Urothelium cell line (cell line): ENCODE results near the gene RBM19.

Experiments used
- DNase-seq: peaks from one replicate; pipeline ENCODE4 v3.0.0; 2011; ENCODE audit warnings: low spot score, mixed read lengths
- FAIRE-seq: peaks from 2 replicates; lab custom pipeline; 2011; peaks lifted over from hg19 to GRCh38; lab: Jason Lieb, UNC

RBM19 gene

DNA sequence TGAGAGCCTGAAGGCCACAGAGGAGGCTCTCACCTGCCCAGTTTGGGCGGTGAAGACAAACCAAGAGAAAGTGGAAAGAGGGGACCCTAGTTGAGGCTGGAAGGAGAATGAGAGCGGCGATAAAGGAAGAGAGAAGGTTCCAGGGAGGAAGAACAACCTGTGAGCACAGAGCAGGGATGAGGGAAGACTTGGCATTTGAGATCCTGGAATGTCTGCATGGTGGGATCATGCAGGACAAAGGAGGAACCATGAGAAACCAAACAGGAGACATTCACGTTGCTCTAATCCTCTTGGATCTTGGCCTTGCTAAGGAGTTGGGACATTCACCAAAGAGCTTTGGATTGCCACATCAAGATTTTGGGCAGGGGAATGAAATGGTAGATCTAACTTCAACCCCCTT, 22.9 kb upstream of the RBM19 start:
- no peak for FAIRE-seq

GRCh38 chr12:113988064-113988451, 21.9 kb upstream of the RBM19 start:
- FAIRE-seq (no peak), DNase-seq (no peak)

More for the DNA sequence above, 22.9 kb upstream of the RBM19 start:
- no peak for DNase-seq

GRCh38 chr12:113987261-113988063, 21.3 kb upstream of the RBM19 start:
- no peak for DNase-seq
- FAIRE-seq = no peak

DNA sequence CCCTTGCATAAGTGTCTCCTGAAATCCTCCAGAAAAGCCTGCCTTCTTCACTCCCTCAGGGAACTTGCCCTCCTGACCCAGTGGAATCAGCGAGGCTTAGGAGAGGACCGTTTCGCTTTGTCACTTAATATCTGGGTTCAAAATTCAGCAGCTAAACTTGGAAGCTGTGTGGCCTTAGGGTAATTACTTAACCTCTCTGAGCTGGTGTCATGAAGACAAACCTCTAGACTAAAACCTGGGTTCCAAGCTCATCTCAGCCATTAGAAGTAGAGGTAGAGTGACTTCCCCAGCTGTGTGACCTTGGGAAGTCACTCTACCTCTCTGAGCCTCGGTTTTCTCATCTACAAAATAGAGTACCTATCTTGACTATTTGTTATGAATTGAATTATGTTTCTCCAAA, 18.3 kb upstream of the RBM19 start:
- no peak for DNase-seq
- FAIRE-seq = no peak

DNA sequence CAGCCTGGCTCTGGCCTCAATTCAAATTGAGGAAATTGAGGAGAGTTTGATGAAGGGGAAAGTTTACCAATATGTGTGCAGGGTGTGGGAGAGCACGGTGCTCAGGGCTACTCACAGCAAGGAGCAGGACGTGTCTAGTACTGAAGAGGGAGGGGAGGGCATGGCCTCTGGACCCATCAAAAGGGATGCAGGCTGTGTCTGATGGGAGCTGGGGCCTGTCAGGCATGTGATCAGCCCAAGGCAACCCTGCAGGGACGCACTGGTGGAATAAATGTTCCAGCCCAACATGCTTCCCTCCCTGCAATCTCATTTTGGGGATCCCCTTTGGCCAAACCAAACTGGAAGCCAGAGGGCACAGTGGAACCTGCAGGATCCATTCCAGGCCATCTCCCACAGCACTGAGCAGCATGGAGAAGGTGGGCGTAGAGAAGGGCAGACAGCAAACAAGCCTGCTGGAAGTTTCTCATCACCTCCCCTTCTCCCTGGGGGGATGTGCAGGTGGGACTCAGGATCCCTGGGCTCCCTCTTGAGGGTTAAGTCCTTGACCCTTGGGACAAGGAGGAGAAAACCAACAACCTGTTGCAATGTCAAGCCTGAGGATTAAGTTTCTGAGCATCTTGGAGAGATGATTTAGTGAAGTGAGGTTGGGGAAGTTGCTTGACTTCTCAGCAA, 17.8 kb upstream of the RBM19 start:
- FAIRE-seq (no peak), DNase-seq (no peak)

DNA sequence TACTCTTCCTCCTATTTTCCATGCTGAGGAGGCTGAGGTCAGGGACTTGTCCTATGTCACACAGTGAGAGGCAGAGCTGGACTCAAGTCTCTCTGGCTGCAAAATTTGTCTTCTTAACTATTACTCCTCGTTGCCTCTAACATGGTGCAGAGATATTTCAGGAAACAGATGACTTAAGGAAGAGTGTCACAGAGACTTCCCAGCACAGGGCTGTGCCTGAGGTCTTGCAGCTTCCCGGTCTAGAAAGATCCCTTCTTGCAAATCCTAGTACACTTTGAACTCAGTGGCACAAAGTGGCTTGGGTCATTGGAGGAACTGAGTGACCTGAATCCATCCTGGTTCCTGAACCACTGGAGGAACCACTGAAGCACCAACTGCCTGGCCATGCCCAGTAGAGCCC, 17.1 kb upstream of the RBM19 start:
- DNase-seq (no peak), FAIRE-seq (no peak)

DNA sequence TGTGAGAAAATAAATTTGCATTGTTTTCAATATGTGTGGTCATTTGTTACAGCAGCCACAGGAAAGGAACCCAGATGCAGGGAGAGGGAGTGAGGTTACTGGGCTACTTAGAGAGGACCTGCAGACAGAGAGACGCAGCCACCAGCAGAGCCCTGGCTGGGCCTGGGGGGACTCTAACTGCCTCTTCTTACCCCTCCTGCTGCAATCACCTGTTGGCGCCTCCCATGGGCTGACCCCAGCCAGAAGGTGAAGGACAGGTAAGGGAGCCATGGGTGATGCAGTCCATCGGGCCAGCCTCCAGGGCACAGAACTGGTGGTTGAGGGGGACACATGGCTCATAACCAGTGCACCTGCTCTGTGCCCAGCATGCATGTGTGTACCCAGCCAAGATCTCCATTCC, 15.8 kb upstream of the RBM19 start:
- DNase-seq (no peak), FAIRE-seq (no peak)

DNA sequence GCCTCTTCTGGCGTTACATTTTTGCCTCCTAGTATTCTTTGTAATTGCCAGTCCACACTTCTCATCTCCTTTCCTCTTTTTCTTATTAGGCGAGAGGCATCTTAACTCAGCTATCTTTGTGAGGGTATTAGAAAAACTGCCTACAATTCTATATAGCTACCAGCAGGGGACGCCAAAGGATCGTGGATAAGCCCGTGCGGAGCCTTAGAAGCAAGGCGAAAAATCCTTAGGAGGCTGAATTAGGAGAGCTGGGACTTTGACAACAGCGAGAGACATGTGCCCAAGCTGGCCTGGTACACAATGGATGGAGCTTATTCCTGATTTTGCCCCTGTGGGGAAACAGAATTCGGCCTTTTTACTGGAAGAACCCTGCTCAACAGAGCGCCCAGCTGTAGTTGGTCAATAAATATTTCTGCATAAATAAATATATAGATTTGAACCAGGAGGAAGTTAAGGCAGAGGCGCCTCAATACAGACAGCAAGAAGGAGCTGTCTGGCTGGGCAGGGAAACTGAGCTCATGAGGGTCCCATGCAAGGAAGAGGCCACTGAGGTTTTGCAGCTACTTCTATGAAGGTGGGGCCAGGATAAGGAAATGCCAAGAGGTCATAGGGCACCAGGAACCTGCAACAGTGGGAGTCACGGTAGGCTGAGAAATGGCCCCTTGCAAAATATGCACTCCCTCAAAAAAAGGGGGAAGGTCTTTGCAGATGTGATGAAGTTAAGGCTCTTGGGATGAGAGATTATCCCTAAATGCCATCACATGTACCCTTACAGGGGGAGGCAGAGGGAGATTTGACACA, 14.6 kb upstream of the RBM19 start:
- DNase-seq = peak; percentile 61
- no peak for FAIRE-seq

DNA sequence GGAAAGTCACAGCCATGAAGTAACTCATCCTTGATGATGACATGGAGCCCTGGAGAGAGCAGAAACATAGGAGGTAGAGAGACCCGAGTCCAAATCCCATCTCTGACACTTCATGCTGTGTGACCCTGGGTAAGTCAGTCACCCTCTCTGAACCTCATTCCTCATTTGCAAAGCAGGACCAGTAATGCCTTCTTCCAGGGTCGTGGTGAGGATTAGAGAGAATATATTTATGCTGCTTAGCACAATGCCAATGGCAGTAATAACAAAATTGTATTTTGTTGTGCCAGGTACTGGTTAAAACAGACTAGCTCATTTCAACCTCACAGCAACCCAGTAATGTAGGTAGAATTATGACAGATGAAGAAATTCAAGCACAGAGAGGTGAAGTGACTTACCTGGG, 13.9 kb upstream of the RBM19 start:
- no peak for FAIRE-seq

GRCh38 chr12:113978080-113978479, 12.0 kb upstream of the RBM19 start:
- DNase-seq (no peak), FAIRE-seq (no peak)

More for the DNA sequence above, 13.9 kb upstream of the RBM19 start:
- no peak for DNase-seq

DNA sequence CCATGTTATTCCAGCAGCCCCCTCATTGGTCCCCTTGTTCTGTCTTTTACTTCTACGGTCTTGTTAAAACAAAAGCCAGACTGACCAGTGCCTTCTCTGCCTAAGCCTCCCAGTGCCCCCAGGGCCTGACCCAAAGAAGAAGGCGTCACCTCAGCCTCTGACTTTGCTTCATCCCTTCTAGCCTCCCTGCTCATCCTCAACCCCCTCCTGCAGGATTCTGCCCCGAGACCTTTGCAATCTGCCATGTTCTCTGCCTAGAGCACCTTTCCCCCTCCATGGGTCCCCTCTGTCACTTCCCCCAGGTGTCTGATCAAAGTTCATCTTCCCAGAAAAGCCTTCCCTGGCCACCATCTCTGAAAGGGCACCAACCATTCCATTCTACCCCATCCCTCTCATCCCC, 7.9 kb upstream of the RBM19 start:
- no peak for FAIRE-seq

GRCh38 chr12:113973109-113973904, 7.2 kb upstream of the RBM19 start:
- DNase-seq (no peak), FAIRE-seq (no peak)

More for the DNA sequence above, 7.9 kb upstream of the RBM19 start:
- no peak for DNase-seq

DNA sequence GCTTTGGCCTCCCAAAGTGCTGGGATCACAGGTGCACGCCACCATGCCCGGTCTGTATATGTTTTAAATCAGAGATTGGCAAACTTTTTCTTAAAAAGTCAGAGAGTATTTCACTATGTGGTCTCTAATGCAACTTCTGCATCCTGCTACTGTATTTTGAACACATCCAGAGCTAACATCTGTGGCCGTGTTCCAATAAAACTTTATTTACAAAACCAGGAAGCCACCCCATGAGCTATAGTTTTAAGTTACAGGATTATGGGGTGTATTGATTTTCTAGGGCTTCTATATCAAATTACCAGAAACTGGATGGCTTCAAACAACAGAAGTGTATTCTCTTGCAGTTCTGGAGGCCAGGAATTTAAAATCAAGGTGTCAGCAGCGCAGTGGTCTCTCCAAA, 5.3 kb upstream of the RBM19 start:
- FAIRE-seq = no peak
- no peak for DNase-seq

DNA sequence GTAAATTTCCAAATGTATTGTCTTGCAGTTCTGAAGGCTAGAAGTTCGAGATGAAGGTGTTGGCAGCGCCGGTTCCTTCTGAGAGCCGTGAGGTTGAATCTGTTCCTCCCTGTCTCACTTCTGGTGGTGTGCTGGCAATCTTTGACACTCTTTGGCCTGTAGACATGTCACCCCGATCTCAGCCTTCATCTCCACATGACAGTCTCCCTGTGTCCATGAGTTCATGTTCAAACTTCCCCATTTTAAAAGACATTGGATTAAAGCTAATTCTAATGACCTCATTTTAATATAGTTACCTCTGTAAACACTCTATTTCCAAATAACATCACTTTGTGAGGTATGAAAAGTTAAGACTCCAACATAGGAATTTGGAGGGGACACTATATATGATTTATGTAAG, 4.1 kb upstream of the RBM19 start:
- FAIRE-seq (no peak), DNase-seq (no peak)

DNA sequence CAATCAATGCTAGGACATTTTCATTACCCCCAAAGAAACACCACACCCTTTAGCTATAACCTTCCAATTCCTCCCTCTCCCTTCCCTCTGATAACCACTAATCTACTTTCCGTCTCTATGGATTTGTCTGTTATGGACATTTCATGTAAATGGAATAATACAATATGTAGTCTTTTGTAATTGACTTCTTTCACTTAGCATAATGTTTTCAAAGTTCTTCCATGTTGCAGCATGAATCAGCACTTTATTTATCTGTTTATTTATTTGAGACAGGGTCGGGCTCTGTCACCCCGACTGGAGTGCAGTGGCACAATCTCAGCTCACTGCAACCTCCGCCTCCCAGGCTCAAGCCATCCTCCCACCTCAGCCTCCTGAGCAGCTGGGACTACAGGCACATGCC, 1.2 kb upstream of the RBM19 start:
- DNase-seq (no peak), FAIRE-seq (no peak)

DNA sequence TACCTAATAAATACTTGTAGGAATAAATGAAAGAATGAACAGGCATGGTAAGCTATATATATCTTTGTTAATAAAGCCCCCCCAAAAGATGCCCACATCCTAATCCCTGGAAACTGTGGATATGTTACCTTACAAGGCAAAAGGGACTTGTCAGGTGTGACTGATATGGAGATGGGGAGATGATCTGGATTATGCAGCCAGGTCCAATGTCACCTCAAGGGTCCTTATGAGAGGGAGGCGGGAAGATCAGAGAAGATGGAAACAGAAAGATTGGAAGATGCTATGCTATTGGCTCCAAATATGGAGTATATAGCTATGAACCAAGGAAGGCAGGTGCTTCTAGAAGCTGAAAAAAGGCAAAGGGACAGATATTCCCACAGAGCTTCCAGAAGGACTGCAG, 3.4 kb downstream of the RBM19 start:
- FAIRE-seq (no peak), DNase-seq (no peak)

DNA sequence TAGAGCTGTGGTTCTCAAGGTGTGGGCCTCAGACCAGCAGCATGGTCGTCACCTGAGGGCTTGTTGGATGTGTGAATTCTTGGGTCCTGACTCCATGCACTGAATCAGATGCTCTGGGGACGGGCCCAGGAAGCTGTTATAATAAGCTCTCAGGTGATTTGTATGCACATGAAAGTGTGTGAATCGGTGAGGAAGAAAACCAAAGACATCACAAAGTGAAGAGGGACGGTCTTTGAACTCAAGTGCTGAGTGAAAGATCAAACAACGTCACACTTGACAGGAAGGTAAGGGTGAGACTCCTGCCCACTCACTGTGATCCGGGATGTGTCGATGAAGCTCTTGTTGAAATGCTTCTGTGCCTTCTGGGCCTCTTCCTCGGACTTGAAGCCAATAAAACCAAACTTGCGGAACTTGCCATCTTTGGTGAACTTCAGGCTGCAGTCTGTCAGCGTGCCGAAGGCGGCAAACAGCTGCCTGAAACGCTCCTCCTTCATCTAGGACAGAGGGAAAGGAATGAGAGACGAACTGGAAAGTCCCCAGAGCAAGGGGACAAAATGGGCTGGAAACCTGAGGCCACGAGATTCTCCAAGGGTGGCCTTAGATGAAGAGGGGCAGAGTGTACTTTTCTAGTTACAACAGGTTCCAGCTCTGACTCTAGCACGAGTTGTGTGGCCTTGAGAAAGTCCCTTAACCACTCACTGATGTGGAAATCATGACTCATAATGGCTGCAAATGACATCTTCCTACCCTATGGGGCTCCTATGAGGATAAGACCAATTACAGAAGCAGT, 4.0 kb downstream of the RBM19 start:
- FAIRE-seq (no peak), DNase-seq (no peak)

DNA sequence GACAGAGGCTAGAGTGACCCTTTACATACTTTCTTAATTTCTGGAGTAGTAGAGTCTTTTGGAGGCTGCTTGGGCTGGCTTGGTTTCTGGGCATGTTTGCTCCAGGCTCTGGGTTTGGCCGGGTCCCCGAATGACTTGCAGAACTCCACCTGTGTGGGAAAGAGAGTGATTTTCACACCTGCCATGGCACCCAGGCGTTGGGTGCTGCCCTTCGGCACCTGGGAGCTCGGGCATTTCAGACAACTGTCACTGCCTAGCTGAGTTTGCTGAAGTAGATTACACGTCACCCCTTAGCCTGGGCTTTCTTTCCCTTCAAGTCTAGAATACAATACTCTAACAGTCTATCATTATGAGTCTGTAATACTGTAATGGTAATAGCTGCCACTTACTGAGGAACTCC, 6.1 kb downstream of the RBM19 start:
- DNase-seq (no peak), FAIRE-seq (no peak)

DNA sequence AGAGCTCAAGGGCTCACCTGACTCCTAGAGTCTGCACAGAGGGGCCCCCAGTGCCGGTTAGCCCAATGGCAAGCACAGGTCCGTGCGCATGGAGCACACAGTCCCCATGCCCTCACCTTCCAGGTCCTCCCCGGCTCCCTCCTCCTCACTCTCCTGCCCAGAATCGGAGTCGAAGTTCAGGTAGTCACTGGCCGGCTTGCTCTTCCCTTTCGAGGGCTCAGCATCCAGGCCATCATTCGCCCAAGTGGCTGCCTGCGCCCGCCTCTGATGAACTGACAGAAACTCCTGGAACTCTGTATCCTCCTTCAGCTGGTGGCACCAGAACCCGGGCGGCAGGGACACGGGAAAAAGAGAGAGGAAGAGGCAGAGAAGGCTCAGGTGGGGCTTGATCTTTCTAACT, 7.0 kb downstream of the RBM19 start:
- DNase-seq = no peak

DNA sequence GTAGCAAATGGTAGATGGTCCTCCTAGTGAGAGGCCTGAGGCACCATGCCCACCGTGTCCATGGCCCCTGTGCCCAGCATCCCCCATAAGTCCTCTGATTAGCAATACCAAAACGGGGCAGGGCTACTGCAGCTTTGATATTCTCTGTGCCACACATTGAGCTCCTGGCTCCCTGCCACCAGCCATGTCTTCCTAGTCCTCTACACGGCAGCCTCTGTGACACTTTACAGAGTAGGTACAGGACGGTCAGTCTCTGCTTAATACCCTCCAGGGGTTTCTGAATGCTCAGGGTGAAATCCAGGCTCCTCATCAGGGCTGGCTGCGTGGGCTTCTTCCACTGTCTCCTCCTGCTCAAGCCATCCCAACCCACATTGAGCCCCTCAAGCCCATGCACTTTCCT, 8.0 kb downstream of the RBM19 start:
- no peak for DNase-seq
- FAIRE-seq = no peak

More for the DNA sequence above, 7.0 kb downstream of the RBM19 start:
- no peak for FAIRE-seq
